ENCODE measurements around the gene YBX1.

GRCh38 chr1:42746436-42747105 lies 64.4 kb downstream of the YBX1 start:
- no peak for TF ChIP-seq CTCF (conservative IDR thresholded peaks at IDR 0.05; ENCODE audit: low read depth, low read length)
- TF ChIP-seq EZH2 (IDR thresholded peaks at IDR 0.05; ENCODE audit: low read length, unreplicated experiment), result no peak
